ENCODE data around the gene OVOL1.
"Not testable (repeated sequence)": the region's sequence is repeated elsewhere in the genome, so short reads cannot be mapped to it uniquely, and the experiment has no call there.

The OVOL1 gene

DNA sequence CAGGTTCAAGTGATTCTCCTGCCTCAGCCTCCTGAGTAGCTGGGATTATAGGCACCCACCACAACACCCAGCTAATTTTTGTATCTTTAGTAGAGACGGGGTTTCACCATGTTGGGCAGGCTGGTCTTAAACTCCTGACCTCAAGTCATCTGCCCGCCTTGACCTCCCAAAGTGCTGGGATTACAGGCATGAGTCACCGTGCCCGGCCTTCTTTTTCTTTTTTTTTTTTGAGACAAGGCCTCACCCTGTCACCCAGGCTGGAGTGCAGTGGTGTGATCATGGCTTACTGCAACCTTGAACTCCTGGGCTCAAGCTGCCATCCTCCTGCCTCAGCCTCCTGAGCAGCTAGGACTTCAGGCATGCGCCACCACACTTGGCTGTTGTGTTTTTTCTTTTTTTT lies 19.1 kb upstream of the OVOL1 start:
- H3K4me3 Mint-ChIP-seq; H3K36me3 Mint-ChIP-seq (ENCODE audit: insufficient read depth); H3K9me3 Mint-ChIP-seq; DNase-seq (ENCODE audit: low spot score in 2 of 2); ATAC-seq (replicated peaks; ENCODE audit: extremely low read depth, poor library complexity, severe bottlenecking); H3K4me1 Mint-ChIP-seq; H3K27me3 Mint-ChIP-seq; H3K27ac Mint-ChIP-seq (ENCODE audit: low read depth): not testable (repeated sequence)

DNA sequence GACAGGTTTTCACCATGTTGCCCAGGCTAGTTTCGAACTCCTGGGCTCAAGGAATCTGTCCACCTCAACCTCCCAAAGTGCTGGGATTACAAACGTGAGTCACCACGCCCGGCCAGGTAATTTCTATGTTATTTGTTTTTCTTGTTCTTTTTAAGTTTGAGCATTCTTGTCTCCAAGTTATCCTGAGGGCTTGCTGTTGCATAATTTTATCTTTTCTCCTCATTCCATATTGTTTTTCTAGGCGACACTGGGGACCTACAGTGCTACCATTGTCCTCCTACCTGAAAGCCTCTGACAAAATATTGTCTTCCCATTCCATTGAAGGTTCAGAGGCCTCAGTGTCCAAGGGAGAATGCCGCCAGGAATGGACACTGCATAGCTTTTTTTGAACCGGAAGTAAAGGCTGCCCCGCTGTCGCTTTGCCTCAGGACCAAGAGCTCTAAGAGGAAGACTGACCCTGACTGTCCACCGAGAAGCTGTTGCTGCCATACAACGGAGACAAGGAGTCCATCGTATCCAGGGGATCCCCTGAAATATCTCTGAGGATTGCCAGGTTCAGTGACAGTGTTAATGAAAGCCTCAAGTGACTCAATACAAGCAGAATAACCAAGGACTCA lies 15.8 kb upstream of the OVOL1 start:
- Mint-ChIP-seq H3K4me1 (peaks cover 6% of the 10 kb centered on the region), H3K27me3 (no peaks in the 10 kb centered on the region), H3K9me3 (no peaks in the 10 kb centered on the region), H3K4me3 (no peak overlapping the region), H3K27ac (ENCODE audit: low read depth) (no peak overlapping the region), H3K36me3 (ENCODE audit: insufficient read depth) (no peaks in the 10 kb centered on the region)
- ATAC-seq (replicated peaks; ENCODE audit: extremely low read depth, poor library complexity, severe bottlenecking) (no peak), DNase-seq (ENCODE audit: low spot score in 2 of 2) (no peak)

DNA sequence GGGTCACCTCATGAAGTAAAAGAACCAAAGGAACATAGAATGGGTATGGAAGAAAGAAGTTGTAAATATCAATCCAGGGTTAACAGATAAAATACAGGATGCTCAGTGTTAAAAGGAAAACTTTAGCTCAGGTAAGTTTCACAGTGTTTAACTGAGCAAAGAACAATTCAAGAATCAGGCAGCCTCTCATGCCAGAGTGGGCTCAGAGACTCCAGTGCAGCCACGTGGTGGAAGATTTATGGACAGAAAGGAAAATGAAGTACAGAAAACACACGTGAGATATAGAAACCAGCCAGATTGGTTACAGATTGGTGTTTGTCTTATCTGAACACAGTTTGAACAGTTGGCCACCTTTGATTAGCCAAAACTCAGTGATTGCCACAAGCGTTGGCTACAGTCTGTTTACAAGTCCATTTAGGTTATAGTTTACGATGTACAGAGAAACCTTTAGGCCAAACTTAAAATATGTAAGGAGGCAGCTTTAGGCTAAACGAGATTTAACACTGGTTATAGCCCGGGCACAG lies 15.2 kb upstream of the OVOL1 start:
- Mint-ChIP-seq H3K9me3 (no peaks in the 10 kb centered on the region), H3K27me3 (no peaks in the 10 kb centered on the region), H3K27ac (ENCODE audit: low read depth) (no peak overlapping the region), H3K36me3 (ENCODE audit: insufficient read depth) (no peaks in the 10 kb centered on the region), H3K4me1 (peaks cover 6% of the 10 kb centered on the region), H3K4me3 (no peak overlapping the region)
- DNase-seq (ENCODE audit: low spot score in 2 of 2), result no peak
- ATAC-seq (replicated peaks; ENCODE audit: extremely low read depth, poor library complexity, severe bottlenecking), result no peak

DNA sequence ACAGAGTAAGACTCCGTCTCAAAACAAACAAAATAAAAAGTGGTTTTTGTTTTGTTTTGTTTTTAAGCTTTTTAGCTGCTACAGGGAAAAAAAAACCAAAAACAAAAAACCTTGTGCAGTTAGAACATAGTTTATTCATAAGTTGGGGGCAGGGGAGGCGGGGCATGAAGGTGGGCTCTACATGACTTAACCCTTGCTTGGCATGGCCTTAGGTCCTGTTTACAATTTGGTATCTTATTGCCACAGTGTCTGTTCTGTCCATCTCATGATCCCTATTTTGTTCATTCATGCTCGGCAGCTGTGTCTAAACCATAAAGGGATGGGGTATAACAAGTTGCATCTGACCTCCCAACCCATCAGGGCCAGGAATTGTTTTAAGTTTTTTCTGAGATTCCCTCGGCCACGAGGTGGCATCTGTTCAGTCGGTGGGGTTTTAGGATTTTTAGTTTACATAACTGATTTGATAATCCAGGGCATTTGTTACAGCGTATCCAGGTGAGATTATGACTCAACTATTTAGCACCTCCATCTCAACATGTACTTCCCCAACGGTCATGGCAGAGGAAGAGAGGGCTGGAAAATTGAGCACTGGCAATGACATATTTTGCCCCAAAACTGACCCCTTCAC lies 13.0 kb upstream of the OVOL1 start:
- no peak for DNase-seq (ENCODE audit: low spot score in 2 of 2)
- Mint-ChIP-seq H3K27ac (ENCODE audit: low read depth) (no peak overlapping the region), H3K4me3 (no peak overlapping the region), H3K27me3 (no peaks in the 10 kb centered on the region), H3K36me3 (ENCODE audit: insufficient read depth) (peaks cover 3% of the 10 kb centered on the region), H3K9me3 (no peaks in the 10 kb centered on the region), H3K4me1 (peaks cover 11% of the 10 kb centered on the region)
- no peak for ATAC-seq (replicated peaks; ENCODE audit: extremely low read depth, poor library complexity, severe bottlenecking)

DNA sequence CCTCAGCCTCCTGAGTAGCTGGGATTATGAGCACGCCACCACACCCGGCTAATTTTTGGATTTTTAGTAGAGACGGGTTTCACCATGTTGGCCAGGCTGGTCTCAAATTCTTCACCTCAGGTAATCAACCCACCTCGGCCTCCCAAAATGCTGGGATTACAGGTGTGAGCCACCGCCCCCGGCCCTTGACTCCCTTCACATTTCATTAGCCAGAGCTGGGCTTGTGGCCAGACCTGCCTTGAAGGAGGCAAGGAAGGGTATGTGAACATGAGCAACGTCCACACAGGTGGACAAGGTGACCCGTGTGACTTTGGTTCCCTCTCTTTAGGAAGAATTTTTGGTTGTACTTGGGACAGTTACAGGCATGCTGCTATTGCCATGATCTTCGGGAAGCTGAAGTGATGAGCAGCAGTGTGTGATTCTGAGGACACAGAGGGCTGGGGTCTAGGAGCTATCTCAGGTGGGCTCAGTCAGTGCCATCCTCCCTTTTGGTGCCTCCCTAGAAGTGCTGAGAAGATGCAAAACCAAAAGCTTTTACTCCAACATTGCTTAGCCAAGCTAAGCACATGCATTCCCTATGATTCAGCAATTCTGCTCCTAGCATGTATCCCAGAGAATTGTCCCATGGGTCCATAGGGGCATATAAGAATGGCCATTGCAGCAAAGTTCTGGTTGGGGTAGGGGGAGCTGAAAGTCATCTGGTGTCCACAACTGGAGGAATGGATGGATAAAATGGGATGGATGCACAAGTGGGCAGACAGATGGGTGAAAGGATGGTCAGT lies 12.1 kb upstream of the OVOL1 start:
- H3K27me3 Mint-ChIP-seq, result no peaks in the 10 kb centered on the region
- H3K4me1 Mint-ChIP-seq, result peaks cover 9% of the 10 kb centered on the region
- H3K27ac Mint-ChIP-seq (ENCODE audit: low read depth), result no peak overlapping the region
- H3K9me3 Mint-ChIP-seq, result no peaks in the 10 kb centered on the region
- DNase-seq (ENCODE audit: low spot score in 2 of 2) (no peak), ATAC-seq (replicated peaks; ENCODE audit: extremely low read depth, poor library complexity, severe bottlenecking) (no peak)
- H3K36me3 Mint-ChIP-seq (ENCODE audit: insufficient read depth), result peaks cover 3% of the 10 kb centered on the region
- no peak overlapping the region for H3K4me3 Mint-ChIP-seq

DNA sequence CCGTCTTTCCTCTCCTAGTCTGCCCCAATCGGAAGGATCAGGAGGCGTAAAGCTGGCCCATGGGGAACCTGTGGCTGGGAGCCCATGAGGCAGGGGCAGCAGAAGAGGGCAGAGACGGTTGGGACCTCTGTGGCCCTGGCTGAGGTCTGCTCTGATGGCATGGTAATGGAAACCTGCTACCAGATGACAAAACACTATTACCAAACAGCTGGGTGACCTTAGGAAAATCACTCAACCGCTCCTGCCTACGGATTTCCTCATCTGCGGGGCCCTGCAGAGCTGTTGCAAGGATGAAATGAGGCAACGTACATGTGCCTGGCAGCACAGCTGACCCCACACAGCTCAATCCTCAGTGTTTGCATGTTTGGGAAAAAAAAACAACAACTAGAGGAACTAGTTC lies 10.7 kb upstream of the OVOL1 start:
- H3K27me3 Mint-ChIP-seq, result no peaks in the 10 kb centered on the region
- ATAC-seq (replicated peaks; ENCODE audit: extremely low read depth, poor library complexity, severe bottlenecking) (no peak), DNase-seq (ENCODE audit: low spot score in 2 of 2) (no peak)
- peaks cover 13% of the 10 kb centered on the region for H3K4me1 Mint-ChIP-seq
- no peaks in the 10 kb centered on the region for H3K9me3 Mint-ChIP-seq
- H3K4me3 Mint-ChIP-seq, result no peak overlapping the region
- no peak overlapping the region for H3K27ac Mint-ChIP-seq (ENCODE audit: low read depth)
- peaks cover 7% of the 10 kb centered on the region for H3K36me3 Mint-ChIP-seq (ENCODE audit: insufficient read depth)

DNA sequence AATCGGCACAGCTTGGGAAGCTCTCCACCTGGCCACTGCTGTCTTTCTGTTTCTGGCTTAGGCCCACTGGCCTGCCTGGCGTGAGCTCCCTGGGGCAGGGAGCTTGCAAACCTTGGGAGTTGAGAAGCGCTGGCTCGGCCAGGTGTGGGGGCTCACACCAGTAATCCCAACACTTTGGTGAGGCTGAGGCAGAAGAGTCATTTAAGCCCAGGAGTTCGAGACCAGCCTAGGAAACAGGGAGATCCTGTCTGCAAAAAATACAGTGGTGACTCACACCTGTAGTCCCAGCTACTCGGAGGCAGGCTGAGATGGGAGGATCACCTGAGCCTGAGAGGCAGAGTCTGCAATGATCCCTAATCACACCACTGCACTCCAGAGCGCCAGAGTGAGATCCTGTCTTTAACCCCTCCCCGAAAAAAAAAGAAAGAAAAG lies 10.1 kb upstream of the OVOL1 start:
- ATAC-seq (replicated peaks; ENCODE audit: extremely low read depth, poor library complexity, severe bottlenecking) (no peak), DNase-seq (ENCODE audit: low spot score in 2 of 2) (no peak)
- H3K27ac Mint-ChIP-seq (ENCODE audit: low read depth), result no peak overlapping the region
- no peak overlapping the region for H3K4me3 Mint-ChIP-seq
- peaks cover 7% of the 10 kb centered on the region for H3K36me3 Mint-ChIP-seq (ENCODE audit: insufficient read depth)
- no peaks in the 10 kb centered on the region for H3K27me3 Mint-ChIP-seq
- H3K9me3 Mint-ChIP-seq, result no peaks in the 10 kb centered on the region
- peaks cover 13% of the 10 kb centered on the region for H3K4me1 Mint-ChIP-seq

DNA sequence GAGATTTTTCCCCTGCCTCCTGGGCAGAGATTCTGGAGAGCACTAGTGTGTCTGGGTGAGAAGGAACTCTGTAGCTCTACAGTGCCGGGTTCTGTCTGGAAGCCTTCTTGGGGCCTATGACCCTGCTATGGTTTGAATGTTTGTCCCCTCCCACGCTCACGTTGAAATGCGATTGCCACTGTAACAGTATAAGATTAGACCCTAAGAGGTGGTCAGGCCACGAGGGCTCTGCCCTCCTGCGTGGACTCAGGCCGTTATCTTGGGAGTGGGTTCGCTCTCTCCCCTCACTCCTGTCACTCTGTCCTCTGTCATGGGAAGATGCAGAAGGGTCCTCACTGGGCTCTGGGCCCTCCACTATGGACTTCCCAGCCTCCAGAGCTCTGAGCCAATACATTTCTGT lies 9.6 kb upstream of the OVOL1 start:
- no peak overlapping the region for H3K27ac Mint-ChIP-seq (ENCODE audit: low read depth)
- peaks cover 13% of the 10 kb centered on the region for H3K4me1 Mint-ChIP-seq
- DNase-seq (ENCODE audit: low spot score in 2 of 2), result no peak

DNA sequence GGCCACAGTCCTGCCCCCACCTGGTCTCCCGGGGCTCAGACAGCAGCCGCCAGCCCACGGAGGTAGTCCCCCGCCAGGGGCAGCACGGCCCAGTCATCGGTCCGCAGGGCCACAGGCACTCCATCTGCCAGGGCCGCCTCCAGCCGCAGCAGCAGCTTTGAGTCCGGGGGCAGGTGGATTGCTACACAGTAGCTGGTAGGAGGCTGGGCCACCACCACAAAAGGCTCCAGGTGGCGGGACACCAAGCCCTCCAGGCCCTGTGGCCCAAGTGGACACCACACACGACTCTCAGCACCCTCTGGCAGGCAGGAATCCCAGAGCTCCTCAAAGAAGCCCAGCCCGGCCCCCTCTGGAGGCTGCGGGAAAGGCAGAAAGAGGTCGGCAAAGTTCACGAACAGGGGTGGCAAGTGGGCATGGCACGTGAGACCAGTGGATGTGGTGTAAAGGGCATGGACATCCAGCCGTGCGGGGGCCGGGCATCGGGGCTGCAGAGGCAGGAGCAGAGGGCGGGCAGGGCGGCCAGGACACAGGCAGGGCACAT lies 9.0 kb upstream of the OVOL1 start:
- no peaks in the 10 kb centered on the region for H3K9me3 Mint-ChIP-seq
- H3K27ac Mint-ChIP-seq (ENCODE audit: low read depth), result no peak overlapping the region
- H3K4me1 Mint-ChIP-seq, result peaks cover 13% of the 10 kb centered on the region
- no peaks in the 10 kb centered on the region for H3K27me3 Mint-ChIP-seq
- DNase-seq (ENCODE audit: low spot score in 2 of 2), result no peak
- H3K4me3 Mint-ChIP-seq, result peak overlapping the region; percentile 23
- ATAC-seq (replicated peaks; ENCODE audit: extremely low read depth, poor library complexity, severe bottlenecking), result no peak
- peaks cover 7% of the 10 kb centered on the region for H3K36me3 Mint-ChIP-seq (ENCODE audit: insufficient read depth)

More for the DNA sequence above, 9.6 kb upstream of the OVOL1 start:
- H3K4me3 Mint-ChIP-seq, result peak overlapping the region; percentile 23
- ATAC-seq (replicated peaks; ENCODE audit: extremely low read depth, poor library complexity, severe bottlenecking), result no peak
- no peaks in the 10 kb centered on the region for H3K9me3 Mint-ChIP-seq
- H3K27me3 Mint-ChIP-seq, result no peaks in the 10 kb centered on the region
- peaks cover 7% of the 10 kb centered on the region for H3K36me3 Mint-ChIP-seq (ENCODE audit: insufficient read depth)

DNA sequence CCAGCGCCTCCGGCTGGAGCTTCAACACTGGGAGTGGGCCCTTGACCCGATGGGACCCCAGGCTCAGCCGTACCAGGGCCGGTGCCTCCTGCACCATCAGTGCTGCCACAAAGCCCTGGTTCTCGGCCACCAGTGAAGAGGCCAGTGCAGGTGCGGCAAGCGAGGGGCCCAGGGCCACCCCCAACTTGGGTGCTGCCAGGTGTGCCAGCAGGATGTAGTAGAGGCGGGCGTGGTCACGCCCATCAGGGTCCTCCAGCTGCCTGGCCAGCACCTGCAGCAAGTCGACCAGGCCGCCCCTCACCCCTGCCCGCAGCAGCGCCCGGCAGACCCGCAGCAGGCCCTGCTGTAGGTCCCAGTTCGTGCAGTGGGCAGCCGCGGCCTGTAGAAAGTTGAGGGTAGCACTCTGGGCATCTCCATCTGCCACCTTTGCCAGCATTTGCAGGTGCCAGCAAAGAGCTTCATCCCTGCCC lies 8.4 kb upstream of the OVOL1 start:
- ATAC-seq (replicated peaks; ENCODE audit: extremely low read depth, poor library complexity, severe bottlenecking) (no peak), DNase-seq (ENCODE audit: low spot score in 2 of 2) (no peak)
- Mint-ChIP-seq H3K27me3 (no peaks in the 10 kb centered on the region), H3K4me1 (peaks cover 13% of the 10 kb centered on the region), H3K27ac (ENCODE audit: low read depth) (no peak overlapping the region), H3K9me3 (no peaks in the 10 kb centered on the region), H3K4me3 (peak overlapping the region; percentile 87), H3K36me3 (ENCODE audit: insufficient read depth) (peaks cover 7% of the 10 kb centered on the region)

DNA sequence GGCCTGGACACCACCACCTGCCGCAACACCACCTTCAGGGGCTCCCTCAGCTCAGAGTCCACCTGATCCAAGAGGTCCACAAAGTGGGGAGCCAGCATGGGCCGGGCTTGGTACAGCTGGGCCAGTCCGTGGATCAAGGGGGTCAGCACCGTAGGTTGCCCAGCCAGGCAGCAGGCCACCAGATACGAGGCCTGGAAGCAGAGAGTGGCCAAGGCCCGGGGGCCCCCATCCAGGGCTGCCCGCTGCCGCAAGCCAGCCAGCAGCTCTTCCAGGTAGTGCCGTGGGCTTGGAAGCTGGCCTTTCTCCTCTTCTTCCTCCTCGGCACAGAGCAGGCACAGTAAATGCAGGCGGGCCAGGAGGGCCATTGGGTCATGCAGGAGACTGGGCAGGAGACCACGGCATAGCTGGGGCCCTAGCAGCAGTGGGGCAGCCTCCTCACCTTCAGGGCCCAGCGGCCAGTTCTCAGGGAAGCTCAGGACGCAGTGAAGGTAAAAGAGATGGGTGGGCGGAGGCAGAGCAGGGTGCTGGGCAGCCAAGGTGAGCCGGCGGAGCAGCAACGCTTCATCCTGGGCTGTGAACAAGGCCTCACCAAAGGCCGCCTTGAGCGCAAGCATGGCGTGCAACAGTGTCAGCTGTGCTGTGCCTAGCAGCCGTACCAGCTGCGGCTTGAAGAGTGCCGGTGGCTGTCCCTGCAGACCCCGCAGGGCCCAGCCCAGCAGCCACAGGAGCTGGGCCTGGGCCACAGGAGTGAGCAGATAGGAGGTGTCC lies 7.8 kb upstream of the OVOL1 start:
- DNase-seq (ENCODE audit: low spot score in 2 of 2) (no peak), ATAC-seq (replicated peaks; ENCODE audit: extremely low read depth, poor library complexity, severe bottlenecking) (no peak)
- H3K9me3 Mint-ChIP-seq, result no peaks in the 10 kb centered on the region
- H3K27ac Mint-ChIP-seq (ENCODE audit: low read depth), result no peak overlapping the region
- H3K27me3 Mint-ChIP-seq, result peaks cover 2% of the 10 kb centered on the region
- peaks cover 13% of the 10 kb centered on the region for H3K4me1 Mint-ChIP-seq
- peaks cover 7% of the 10 kb centered on the region for H3K36me3 Mint-ChIP-seq (ENCODE audit: insufficient read depth)
- H3K4me3 Mint-ChIP-seq, result peak overlapping the region; percentile 87

DNA sequence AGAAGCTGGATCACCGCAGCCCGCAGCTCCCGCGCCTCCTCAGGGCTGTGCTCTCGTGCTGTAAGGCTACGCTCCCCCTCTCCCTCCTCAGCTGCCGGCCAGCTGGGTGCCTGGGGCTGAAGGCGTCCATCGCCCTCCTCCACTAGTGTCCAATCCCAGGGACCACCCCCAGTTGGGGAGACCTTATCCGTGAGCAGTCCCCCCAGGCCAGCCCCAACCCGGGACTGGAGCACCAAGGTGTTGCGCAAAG lies 7.3 kb upstream of the OVOL1 start:
- H3K27ac Mint-ChIP-seq (ENCODE audit: low read depth), result peak overlapping the region; percentile 79
- H3K9me3 Mint-ChIP-seq, result no peaks in the 10 kb centered on the region
- DNase-seq (ENCODE audit: low spot score in 2 of 2), result no peak
- peaks cover 13% of the 10 kb centered on the region for H3K4me1 Mint-ChIP-seq
- H3K4me3 Mint-ChIP-seq, result peak overlapping the region; percentile 87
- no peak for ATAC-seq (replicated peaks; ENCODE audit: extremely low read depth, poor library complexity, severe bottlenecking)
- H3K27me3 Mint-ChIP-seq, result peaks cover 7% of the 10 kb centered on the region
- peaks cover 7% of the 10 kb centered on the region for H3K36me3 Mint-ChIP-seq (ENCODE audit: insufficient read depth)

All from central memory CD8-positive, alpha-beta T cell (primary cell).